Testis (tissue), 2 donors: ENCODE results near the gene DEPDC5.

Source experiments
- CTCF ChIP-seq, 3 experiments: fragments of 450-650 bp in 2 of 3; fragments of 200-600 bp in 1 of 3; sonication (generic) in 1 of 3; IDR thresholded peaks; one replicate each; pipeline ENCODE4 v1.5.1; 2016 to 2019; ENCODE audit warnings: antibody characterized with exemption in 3 of 3, mild to moderate bottlenecking in 2 of 3, moderate library complexity in 1 of 3
- POLR2A ChIP-seq: fragments of 450-650 bp; IDR thresholded peaks from one replicate; pipeline ENCODE4 v1.6.1; 2017; ENCODE audit warnings: antibody characterized with exemption, mild to moderate bottlenecking, moderate library complexity

GRCh38 chr22:31726692-31727091, 27.1 kb upstream of the DEPDC5 start:
- TF ChIP-seq CTCF (IDR thresholded peaks at IDR 0.05) = no peak
- no peak for TF ChIP-seq POLR2A
